GM13976 (cell line): ENCODE measurements around the gene PPFIA2.

Source experiments
- DNase-seq: peaks from one replicate; pipeline ENCODE4 v3.0.0; 2012; ENCODE audit warnings: low spot score
- CTCF ChIP-seq: IDR thresholded peaks from 2 replicates; pipeline ENCODE4 v1.5.1; 2012; ENCODE audit warnings: borderline replicate concordance, mild to moderate bottlenecking; ENCODE audit not compliant: insufficient read depth; ENCODE audit errors: extremely low read depth, missing control alignments, control extremely low read depth
- in situ Hi-C: fragments of 300-500 bp; cut with MboI; formaldehyde crosslinking; loops from one replicate; pipeline ENCODE4 v1.12.0; 2022; ENCODE audit warnings: low sequenced_read_pairs, mixed read lengths, inconsistent platforms; ENCODE audit not compliant: unreplicated experiment

The PPFIA2 gene

DNA sequence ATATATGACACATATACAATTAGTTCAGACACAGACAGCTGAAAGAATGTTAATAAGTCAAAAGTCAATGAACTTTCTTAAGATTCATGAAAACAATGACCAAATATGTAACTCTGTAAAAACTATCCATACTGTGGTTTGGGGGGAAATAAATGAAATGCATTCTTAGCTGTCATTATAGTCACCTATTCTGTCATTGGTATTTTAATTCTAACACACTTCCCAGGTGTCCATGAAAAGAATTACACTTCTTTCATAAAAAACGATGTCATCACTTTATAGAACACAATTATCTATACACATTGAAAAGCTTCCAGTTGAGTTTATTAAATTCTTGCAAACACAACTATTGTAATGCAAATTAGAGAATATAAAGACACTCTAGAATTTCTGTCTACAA is 35.8 kb downstream of the PPFIA2 start:
- no peak for DNase-seq
- TF ChIP-seq CTCF, result no peak
- in situ Hi-C loops, result no loop called here

GRCh38 chr12:81722004-81722403 is 37.1 kb downstream of the PPFIA2 start:
- no peak for DNase-seq
- in situ Hi-C loops, result no loop called here
- TF ChIP-seq CTCF, result no peak

DNA sequence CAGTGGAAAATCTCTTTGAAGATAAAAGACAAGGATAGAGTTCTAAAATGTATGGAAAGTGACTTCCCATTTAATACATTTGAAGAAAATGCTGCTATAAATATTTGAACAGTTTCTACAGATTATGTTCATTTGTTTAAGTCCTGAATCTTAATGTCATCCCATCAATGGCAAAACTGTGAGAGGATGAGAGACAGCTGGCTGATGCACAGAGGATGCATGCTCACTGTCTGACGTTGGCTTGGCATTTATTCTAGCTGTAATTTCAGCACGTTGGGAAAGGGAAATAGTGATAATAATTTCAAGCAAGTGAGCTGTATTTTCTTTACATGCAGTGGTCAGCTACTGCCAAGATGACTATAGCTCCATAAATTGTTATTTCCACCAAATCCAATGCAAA is 40.5 kb downstream of the PPFIA2 start:
- no peak for TF ChIP-seq CTCF
- DNase-seq, result no peak
- in situ Hi-C loops, result no loop called here

- TF ChIP-seq CTCF, result no peak
- in situ Hi-C loops, result no loop called here
Observed at GRCh38 chr12:81712536-81712935, 46.6 kb downstream of the PPFIA2 start.

GRCh38 chr12:81705586-81705985 is 53.6 kb downstream of the PPFIA2 start:
- TF ChIP-seq CTCF, result no peak
- DNase-seq, result no peak
- in situ Hi-C loops, result no loop called here

More at GRCh38 chr12:81712536-81712935, 46.6 kb downstream of the PPFIA2 start:
- no peak for DNase-seq

- TF ChIP-seq CTCF, result no peak
- DNase-seq, result no peak
- in situ Hi-C loops, result no loop called here
Observed at GRCh38 chr12:81699551-81699950, 59.6 kb downstream of the PPFIA2 start.

- in situ Hi-C loops, result no loop called here
- no peak for DNase-seq
- no peak for TF ChIP-seq CTCF
Observed at GRCh38 chr12:81692008-81692407, 67.1 kb downstream of the PPFIA2 start.
